SHP77 (cell line): Measurements from ENCODE around the gene EPS8L1.
A peak's percentile ranks its signal among the peaks of the same experiment; 100 is the strongest.
"Not testable (repeated sequence)": the region's sequence is repeated elsewhere in the genome, so short reads cannot be mapped to it uniquely, and the experiment has no call there.

Source experiments
- DNase-seq, 2 experiments: peaks; one replicate each; lab custom pipeline; 2025; lab: John Stamatoyannopoulos, UW

Gene EPS8L1

DNA sequence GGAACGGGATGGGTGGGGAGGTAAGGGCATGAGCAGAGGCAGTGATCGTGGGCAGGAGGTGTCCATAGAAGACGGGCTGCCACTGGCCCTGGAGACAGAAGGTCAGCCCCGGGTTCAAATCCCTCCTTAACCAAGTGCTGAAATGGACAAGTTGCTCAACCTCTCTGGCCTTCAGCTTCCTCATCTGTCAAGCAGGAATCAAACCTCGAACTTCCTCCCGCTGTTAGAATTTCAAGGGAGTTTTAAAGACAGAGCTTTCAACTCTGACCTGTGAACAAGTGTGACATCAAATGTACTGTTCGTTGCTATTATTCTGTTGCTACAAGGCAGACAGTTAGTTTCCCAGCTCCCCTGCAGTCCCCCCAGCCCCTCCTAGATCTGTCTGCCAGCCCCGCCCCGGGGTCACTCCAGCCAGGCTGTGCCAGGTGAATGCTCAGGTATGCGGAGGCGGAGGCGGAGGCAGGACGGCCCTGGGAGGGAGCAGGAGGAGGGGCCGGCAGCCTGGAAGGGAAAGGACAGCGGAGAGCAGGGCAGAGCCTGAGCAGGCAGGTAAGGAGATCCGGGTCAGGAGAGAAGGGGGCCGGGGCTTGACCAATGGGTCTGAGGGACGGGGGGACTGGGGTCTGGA is at the start of gene EPS8L1:
Gene EPS8L1, plus strand, starts transcription at position 499 of the 628 bp plus-strand sequence. CDS start 576 bp downstream, outside the sequence.
- DNase-seq: no peak

DNA sequence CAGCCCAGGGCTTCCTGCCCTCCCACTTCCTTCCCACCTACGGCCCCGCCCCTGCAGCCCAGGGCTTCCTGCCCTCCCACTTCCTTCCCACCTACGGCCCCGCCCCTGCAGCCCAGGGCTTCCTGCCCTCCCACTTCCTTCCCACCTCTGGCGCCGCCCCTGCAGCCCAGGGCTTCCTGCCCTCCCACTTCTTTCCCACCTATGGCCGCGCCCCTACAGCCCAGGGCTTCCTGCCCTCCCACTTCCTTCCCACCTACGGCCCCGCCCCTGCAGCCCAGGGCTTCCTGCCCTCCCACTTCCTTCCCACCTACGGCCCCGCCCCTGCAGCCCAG is 48.6 kb upstream of the EPS8L1 start:
- DNase-seq: not testable (repeated sequence)

DNA sequence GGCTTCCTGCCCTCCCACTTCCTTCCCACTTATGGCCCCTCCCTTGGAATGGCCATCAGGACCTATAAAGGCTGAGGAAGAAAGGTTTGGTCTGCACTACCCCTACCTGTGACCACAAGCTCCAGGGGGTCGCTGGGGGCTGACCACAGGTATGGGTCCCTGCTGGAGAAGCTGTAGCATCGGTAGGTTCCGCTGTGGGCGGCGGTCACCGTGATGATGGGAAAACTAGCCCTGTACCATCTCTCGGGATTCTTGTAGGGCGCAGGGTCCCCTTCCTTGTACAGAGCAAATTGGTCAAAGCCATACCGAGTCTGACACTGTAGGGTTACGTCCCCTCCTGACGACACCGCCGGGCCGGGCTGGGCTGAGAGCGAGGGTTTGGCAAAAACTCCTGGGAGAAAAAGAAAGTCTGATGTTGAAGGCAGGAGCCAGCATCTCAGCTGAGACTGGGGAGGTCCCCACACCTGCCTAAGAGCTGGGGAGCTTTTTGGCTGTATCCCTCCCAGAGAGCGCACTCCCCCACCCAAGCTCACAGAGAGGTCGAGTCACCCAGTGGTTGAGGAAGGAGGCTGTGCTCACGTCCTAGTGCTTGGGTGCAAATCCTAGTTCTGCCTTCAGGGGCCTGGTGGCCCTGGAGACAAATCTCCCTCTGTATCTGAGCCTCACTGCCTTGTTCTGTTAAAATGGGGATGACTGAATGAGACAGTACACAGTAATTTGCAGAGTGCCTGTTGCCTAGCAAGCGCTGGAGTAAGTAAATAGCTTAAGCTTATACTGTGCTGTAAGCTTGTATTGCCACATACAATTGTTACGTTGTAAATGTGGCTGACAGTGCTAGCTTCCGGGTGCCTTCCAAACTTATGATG is 48.0 kb upstream of the EPS8L1 start:
- DNase-seq: no peak

DNA sequence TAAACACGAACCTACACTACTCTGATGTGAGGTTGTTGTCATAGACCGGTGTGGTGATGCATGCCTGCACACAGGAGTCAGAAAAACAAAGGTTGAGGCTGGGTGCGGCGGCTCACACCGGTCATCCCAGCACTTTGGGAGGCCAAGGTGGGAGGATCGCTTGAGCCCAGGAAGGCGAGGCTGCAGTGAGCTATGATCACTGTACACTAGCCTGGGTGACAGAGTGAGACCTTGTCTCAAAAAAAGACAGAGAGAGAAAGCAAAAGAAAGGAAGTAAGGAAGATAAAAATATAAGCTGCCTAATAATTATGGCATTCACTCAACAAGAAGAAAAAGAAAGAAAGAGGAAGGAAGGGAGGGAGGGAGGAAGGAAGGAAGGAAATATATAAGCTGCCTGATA is 46.9 kb upstream of the EPS8L1 start:
- no peak for DNase-seq

DNA sequence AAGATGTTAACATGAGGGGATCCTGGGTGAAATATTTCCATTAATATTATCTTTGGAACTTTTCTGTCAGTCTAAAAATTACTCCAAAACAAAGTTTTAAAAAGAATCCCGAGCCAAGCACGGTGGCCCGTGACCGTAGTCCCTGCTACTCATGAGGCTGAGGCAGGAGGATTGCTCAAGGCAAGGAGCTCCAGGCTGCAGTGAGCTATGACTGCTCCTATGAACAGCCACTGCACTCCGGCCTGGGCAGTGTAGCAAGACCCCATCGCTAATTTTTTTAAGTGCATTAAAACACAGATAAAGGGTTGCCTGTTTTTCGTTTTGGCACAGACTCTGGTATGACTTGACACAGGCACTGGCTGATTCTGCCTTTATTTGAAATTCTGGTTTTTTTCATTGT is 44.5 kb upstream of the EPS8L1 start:
- no peak for DNase-seq

DNA sequence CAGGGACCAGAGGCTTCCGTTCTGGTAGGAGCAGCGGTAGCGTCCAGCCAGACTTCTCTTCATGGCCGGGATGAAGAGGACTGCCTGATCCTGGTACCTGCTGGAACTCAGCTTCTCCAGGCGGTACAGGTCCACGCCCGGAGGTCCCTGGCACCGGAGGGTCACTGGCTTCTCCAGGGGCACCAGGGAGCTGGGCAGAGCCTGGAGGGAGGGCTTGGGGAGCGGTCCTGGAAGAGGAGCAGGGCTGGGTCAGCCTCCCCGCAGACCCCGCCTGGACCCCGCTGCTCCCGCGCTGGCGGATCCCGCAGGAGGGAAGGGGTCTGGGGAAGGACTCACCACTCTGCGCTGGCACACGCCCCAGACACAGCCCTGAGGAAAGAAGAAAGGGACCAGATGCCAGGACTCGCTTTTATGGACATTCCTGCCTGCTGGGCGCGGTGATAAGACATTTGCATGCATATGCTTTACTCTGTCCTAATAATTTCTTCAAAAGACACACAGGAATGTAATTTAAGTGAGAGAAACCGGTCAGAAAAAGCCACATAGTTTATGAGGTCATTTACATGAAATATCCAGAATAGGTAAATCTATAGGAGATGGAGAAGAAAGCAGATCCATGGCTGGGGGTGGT is 43.4 kb upstream of the EPS8L1 start:
- no peak for DNase-seq

DNA sequence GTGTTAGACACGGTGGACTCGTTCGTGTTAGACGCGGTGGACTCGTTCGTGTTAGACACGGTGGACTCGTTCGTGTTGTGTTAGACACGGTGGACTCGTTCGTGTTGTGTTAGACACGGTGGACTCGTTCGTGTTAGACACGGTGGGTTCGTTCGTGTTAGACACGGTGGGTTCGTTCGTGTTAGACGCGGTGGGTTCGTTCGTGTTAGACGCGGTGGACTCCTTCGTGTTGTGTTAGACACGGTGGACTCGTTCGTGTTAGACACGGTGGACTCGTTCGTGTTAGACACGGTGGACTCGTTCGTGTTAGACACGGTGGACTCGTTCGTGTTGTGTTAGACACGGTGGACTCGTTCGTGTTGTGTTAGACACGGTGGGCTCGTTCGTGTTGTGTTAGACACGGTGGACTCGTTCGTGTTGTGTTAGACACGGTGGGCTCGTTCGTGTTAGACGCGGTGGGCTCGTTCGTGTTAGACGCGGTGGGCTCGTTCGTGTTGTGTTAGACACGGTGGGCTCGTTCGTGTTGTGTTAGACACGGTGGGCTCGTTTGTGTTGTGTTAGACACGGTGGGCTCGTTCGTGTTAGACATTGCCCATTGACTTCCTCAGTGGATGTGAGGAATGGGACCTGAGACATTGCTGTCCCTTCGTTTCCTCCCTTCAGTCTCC is 42.6 kb upstream of the EPS8L1 start:
- DNase-seq: not testable (repeated sequence)

DNA sequence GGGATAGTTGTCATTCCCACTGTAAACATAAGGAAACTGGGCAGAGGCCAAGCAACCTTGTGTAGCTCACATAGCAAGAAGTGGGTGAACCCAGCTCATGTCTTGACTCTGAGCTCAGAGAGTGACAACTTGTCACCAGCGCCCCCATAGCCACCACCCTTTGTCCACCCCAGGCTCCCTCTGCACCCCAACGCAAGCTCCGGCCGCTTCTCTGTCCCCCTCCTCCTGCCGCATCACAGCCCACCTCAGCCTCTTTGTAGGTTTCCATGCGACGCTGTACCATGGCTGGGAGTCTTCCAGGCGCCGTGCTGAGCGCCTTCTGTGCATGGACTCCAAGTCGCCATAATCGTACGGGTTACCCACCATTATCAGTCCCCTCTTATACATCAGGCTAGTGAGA is 40.9 kb upstream of the EPS8L1 start:
- DNase-seq: no peak

DNA sequence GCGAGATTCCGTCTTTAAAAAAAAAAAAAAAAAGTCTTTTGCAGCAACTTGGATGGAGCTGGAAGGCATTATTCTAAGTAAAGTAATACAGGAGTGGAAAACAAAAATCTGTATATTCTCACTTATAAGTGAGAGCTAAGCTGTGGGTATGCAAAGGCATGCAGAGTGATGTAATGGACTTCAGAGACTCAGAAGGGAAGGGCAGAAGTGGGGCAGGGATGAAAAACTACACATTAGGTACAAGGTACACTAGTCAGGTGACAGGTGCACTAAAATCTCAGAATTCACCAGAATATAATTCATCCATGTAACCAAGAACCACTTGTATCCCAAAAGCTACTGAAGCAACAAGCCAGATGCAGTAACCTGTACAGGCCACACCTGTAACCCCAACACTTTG is 39.6 kb upstream of the EPS8L1 start:
- no peak for DNase-seq

DNA sequence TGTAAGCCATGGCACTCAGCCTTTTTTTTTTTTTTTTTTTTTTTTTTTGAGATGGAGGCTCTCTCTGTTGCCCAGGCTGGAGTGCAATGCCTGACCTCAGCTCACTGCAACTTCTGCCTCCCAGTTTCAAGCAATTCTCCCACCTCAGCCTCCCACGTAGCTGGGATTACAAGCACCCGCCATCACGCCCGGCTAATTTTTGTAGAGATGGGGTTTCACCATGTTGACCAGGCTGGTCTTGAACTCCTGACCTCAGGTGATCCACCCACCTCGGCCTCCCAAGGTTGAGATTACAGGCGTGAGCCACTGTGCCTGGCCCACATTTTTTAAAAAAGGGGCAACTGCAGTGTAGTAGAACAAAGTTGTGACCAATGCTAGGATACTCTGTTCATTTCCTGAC is 38.1 kb upstream of the EPS8L1 start:
- not testable (repeated sequence) for DNase-seq

DNA sequence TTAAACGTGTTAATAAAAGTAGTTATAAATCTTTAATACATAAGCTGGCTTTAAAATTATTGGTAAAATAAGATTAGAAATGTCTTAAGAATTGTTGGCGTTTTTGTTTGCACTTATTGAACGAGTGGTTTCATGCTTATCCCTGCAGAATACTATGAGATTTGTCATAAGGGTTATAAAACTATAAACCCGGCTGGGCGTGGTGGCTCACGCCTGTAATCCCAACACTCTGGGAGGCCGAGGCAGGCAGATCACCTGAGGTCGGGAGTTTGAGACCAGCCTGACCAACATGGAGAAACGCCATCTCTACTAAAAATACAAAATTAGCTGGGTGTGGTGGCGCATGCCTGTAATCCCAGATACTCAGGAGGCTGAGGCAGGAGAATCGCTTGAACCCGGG is 35.0 kb upstream of the EPS8L1 start:
- not testable (repeated sequence) for DNase-seq

DNA sequence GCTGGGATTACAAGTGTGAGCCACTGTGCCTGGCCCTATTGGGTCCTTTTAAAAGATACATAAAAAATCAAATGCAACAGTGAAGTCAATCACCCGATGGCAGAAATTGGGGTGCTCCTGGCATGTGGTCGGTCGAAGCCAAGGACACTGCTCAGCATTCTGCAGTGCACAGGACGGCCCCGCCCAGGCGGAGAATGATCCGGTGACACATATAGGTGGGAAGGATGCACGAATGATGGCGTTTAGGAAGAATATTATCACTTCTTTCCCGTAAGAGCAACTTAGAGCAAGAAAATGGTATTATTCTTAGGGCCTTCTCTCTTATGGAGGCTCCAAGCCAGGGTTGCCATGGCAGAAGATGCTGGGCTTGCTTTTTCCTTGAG is 34.4 kb upstream of the EPS8L1 start:
- no peak for DNase-seq

DNA sequence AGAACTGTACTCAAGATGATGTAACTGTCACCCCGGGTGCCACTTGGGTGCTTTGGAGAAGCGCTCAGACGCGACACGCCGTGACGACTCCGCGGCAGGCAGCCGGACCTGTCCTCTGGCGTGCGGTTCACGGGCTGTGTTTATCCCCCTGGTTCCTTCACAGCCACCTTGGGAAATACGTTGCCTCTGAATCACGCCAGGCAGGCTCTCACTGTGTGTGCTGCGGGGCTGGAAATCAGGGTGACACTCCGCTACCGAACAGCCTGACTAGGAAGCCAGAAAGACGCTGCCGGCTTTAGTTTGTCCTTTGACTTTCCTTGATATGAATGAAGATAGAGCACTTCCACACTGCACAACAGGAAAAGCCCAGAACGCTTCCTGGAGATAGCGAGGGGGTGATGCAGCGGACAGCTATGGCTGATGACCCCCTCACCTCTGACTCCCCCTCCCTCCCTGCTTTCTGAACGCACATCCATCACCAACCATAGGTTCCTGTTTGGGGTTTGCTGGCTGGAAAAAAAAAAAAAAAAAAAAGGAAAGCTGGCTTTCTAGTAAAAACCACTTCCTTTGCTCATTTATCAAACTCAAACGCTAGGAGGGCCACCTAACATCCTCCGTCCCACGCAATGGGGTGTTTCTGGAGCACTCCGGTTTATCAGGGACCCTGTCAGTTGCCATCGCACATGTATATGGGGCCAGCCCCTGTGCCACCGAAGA is 33.9 kb upstream of the EPS8L1 start:
- DNase-seq: no peak

DNA sequence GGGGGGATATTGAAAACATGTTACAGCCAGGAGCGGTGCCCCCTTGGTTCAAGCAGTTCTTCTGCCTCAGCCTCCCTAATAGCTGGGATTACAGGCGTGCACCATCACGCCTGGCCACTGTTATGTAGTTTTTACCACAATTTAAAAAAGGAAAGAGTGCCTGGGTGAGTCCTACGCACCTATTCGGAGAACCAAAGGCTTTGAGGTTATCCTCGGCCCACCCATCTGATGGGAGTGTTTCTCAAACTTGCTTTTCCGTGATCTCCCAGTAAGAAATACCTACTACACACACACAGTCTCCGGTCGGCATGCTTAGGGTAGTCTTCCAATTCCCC is 33.4 kb upstream of the EPS8L1 start:
- no peak for DNase-seq

DNA sequence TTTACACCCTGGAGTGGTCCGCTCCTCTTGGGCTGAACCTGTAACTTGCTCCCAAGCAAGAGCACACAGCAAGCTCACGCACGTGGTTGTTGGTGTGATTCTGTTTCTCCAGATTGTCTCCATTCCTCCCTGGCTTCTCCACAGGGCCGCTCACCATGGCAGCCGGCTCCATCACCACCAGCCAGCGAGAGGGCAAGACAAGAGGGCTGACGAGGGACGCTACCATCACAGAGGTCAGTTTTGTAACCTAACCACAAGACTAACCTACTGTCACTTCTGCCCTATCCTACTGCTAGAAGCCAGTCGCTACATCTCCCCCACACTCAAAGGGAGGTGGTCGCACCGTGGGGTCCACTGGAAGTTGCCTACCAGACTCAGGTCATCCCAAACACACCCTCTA is 33.0 kb upstream of the EPS8L1 start:
- DNase-seq: no peak

DNA sequence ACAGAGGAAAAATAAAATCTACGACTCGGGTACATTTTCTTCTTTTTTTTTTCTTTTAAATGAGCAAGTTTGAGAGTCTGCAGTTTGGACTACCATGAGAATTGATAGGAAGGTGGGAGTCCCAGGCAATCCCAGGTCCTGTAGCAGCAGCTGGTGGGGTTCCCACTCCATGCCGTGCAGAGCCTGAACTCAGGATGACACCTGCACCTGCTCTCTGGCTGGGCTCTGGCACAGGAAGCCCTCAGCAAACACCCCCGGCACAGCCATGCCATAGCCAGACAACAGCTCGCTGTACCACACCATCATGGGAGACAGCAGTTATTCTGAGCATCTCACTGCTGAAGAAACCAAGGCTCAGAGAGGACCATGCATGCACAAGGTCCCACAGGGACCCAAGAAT is 31.4 kb upstream of the EPS8L1 start:
- DNase-seq: peak in 1 of 2 experiments; percentile 16

DNA sequence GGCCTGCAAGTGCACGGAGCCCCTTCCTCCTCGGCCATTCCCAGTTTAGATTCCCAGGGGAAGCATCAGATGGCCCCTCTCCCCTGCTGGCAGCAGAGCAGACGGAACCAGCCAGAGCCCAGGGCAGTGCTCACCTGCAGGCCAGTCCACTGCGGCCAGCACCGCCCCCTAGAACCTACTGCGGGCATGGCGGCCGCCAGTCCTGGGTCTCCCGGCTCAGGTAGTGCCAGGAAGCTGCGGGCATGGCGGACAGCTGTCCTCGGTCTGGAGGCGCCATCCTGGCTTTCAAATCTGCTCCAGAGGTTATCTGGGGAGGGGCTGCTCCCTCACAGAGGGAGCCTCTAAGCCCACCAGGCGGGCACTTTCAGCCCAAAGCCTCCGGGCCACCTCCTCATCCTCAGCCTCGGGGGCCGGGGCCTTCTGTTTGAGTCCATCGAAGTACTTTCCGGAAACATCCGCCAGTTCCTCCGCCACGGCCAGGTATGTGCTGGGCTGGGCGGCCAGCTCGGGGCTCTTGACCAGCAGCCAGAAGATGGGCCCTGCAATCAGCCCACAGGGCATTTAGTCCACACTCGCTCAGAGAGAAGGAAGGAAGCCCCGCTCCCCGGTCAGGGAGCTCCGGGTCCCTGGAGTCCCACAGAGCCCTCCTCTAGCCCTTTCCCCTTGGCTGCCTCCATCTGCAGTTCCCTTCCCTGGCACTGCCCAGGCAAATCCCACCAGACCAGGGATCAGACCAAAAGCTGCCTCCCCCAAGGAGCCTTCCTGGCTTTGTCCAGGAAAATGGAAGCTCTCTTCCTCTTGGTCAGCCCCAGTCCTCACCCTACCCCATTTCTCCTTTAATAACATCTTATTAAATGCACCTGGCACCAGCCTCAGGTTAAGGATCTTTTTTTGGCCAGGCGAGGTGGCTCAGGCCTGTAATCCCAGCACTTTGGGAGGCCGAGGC is 30.6 kb upstream of the EPS8L1 start:
- DNase-seq: no peak

DNA sequence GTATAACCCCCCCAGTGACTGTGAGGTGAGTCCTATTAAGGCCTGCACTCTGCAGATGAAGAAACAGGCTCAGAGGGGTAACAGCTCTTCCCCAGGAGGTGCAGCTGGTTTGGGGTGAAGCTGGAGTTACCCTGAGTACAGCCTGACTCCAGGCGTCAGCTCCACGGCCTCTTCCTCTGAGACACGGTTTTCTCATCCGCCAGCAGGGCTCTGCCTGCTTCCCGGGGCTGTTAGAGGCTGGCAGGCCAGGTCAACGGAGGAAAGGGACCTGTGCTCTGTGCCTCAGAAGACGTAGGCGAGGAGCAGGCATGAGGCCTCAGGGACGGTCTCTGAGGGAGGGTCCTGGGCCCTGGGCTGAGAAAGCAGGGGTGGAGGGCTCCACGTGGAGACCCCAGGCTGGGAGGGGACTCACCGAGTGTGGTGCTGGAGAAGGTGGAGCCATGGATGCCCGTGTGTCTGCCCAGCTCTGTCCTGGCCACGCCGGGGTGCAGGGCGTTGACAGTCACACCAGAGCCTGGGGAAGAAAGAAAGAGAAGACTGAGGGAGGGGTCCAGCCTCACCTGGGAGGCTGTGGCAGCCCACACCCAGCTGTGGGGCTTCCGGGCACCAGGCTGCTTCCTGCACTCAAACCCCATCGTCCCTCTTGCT is 28.6 kb upstream of the EPS8L1 start:
- no peak for DNase-seq

DNA sequence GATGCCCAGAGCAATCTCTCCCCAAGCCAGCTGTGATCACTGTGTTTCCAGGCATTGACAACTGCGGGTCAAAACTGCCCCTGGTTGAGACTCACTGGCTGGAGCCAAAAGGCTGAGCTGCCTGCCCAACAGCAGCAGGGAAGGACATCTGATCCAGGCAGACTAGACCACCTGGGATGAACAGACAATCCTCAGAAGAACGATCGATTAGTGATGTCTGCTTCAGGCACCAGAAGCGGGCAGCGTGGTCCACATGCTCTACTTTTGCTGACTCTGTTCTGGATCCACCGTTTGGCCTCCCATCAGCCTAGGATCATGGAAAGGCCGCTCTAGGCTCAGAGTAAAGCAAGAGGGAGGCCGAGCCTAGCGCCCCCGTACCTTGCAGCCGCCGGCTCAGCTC is 27.7 kb upstream of the EPS8L1 start:
- DNase-seq: no peak

DNA sequence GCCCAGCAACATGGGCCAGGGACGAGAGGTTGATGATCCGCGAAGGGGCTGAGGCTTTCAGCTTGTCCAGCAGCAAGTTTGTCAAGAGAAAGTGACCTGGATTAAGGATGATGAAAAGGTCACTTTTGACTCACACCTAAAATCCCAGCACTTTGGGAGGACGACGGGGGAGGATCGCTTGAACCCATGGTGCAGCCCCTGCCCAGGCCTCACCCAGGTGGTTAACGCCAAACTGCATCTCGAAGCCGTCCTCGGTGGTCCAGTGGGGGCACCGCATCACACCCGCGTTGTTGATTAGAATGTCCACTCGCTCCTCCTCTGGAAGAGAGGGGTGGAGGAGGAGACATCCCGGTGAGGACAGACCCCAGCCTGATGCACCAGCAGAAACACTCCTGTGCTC is 27.2 kb upstream of the EPS8L1 start:
- no peak for DNase-seq
